Effector CD8-positive, alpha-beta T cell (primary cell): ENCODE results near the gene ZBTB12.
A peak's percentile ranks its signal among the peaks of the same experiment; 100 is the strongest.
"Not testable (repeated sequence)": the region's sequence is repeated elsewhere in the genome, so short reads cannot be mapped to it uniquely, and the experiment has no call there.

Source experiments
- DNase-seq: peaks from one replicate; lab custom pipeline; 2025; lab: John Stamatoyannopoulos, UW
- total RNA-seq, 4 experiments: gene quantifications; one replicate each; lab custom pipeline; 2026; lab: John Stamatoyannopoulos, UW

The ZBTB12 gene
- 0.72 to 1.1 (median 0.92) reads per million in 4 experiments for total RNA-seq

GRCh38 chr6:31901953-31902643 lies at the start of gene ZBTB12:
TSS of gene ZBTB12 (minus strand) at chr6:31902086. CDS start at chr6:31901305, 781 bp downstream.
- DNase-seq: peak; percentile 79

GRCh38 chr6:31949926-31950548 lies 48.2 kb upstream of the ZBTB12 start:
- DNase-seq: no peak

- DNase-seq: no peak
These were observed 47.0 kb upstream of the ZBTB12 start for GRCh38 chr6:31948753-31949413.

- DNase-seq: no peak
These were observed 46.4 kb upstream of the ZBTB12 start for GRCh38 chr6:31948306-31948705.

- DNase-seq: no peak
These were observed 46.0 kb upstream of the ZBTB12 start for GRCh38 chr6:31947864-31948263.

GRCh38 chr6:31947070-31947675 lies 45.3 kb upstream of the ZBTB12 start:
- DNase-seq: no peak

GRCh38 chr6:31946370-31946885 lies 44.5 kb upstream of the ZBTB12 start:
- no peak for DNase-seq

- DNase-seq: no peak
These were observed 43.9 kb upstream of the ZBTB12 start, which contains the start of gene CFB for GRCh38 chr6:31945507-31946369. TSS of gene CFB (plus strand) at chr6:31946095. CDS start at chr6:31946222, 127 bp downstream.

GRCh38 chr6:31945154-31945506 lies 43.2 kb upstream of the ZBTB12 start:
- DNase-seq: no peak

- no peak for DNase-seq
These were observed 41.9 kb upstream of the ZBTB12 start for GRCh38 chr6:31943742-31944141.

- DNase-seq: no peak
These were observed 38.4 kb upstream of the ZBTB12 start for GRCh38 chr6:31940256-31940664.

- DNase-seq: no peak
These were observed 33.9 kb upstream of the ZBTB12 start for GRCh38 chr6:31935823-31936222.

GRCh38 chr6:31935021-31935420 lies 33.1 kb upstream of the ZBTB12 start:
- DNase-seq: no peak

GRCh38 chr6:31933537-31933936 lies 31.7 kb upstream of the ZBTB12 start:
- no peak for DNase-seq

- not testable (repeated sequence) for DNase-seq
These were observed 30.3 kb upstream of the ZBTB12 start for GRCh38 chr6:31932137-31932536.

- no peak for DNase-seq
These were observed 29.1 kb upstream of the ZBTB12 start for GRCh38 chr6:31930962-31931361.

GRCh38 chr6:31928672-31928939 lies 26.7 kb upstream of the ZBTB12 start:
- no peak for DNase-seq

GRCh38 chr6:31927863-31928671 lies 26.2 kb upstream of the ZBTB12 start:
- no peak for DNase-seq

GRCh38 chr6:31927242-31927862 lies 25.5 kb upstream of the ZBTB12 start, which contains the start of gene C2:
TSS of gene C2 (plus strand) at chr6:31927717. CDS start at chr6:31927753, 36 bp downstream.
- DNase-seq: no peak

GRCh38 chr6:31922942-31923341 lies 21.1 kb upstream of the ZBTB12 start:
- peak; percentile 4 for DNase-seq
